Measurements from ENCODE around the gene UBXN4. TPM values are rescaled to one million over a fixed set of nuclear protein-coding genes. Genes with fewer than 3 reads are reported as not detected.

UBXN4 gene
- polyA plus RNA-seq, 1 of the 3 experiments (the other 2 are of a cell fraction), result 32.7 TPM

DNA sequence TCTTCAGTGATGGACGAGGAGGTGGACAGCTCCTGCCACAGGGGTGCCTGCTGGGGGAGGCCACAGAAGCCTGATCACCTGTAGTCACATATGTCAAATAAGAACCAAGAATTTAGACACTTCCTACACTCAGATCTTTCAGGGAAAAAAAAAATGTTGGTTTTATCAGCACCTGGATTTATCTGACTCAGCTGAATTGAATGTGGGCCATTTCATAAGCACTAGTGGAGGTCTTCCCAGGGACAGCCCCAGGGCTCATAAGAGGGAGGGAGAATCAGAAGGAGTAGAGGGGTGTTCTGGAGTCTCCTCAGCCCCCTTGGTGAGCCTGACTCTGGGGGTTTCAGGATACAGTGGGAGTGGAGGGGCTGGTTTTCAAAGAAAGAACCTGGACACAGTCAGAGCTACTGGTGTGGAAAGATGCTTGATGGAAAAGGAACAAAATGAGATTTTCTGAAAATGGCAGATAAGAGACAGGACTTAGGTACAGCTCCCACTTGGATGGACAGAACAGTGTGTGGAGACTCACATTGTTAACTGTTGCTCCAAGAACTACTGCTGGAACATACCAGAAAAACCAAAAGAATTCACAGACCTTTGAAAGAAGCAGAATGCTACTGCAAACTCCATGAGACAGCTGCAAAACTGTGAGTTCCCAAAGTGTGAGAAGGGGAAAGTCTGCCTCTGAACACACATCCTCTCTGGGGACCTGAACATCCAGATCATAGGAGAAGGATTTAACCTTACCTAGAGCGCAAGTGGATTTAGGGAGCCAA, 49.9 kb downstream of the UBXN4 start:
- Histone ChIP-seq H3K27me3 (ENCODE audit: insufficient read depth) (no peaks in the 10 kb centered on the region), H4K20me1 (ENCODE audit: insufficient read depth) (no peaks in the 10 kb centered on the region), H3K4me1 (ENCODE audit: control insufficient read depth in 1 of 2, insufficient read depth in 2 of 2, low read depth in 1 of 2, low read length in 1 of 2) (no peaks in the 10 kb centered on the region), H3K9ac (no peak overlapping the region), H3F3A (replicated peaks; ENCODE audit: insufficient read depth) (peaks cover 5% of the 10 kb centered on the region), H3K4me3 (ENCODE audit: low read depth in 2 of 2, low read length in 1 of 2) (no peak overlapping the region), H2AFZ (ENCODE audit: low read depth) (no peak overlapping the region), H3K4me2 (no peak overlapping the region), H3K79me2 (ENCODE audit: insufficient read depth) (no peaks in the 10 kb centered on the region), H3K9me2 (no peaks in the 10 kb centered on the region), H3K9me3 (no peaks in the 10 kb centered on the region), H3K36me3 (replicated peaks in 1 of 2; ENCODE audit: control insufficient read depth in 1 of 2, insufficient read depth in 2 of 2, low read length in 1 of 2) (peaks cover 3 to 7% of the 10 kb centered on the region in 2 experiments), H3K27ac (ENCODE audit: low read depth in 2 of 2, low read length in 1 of 2) (no peak overlapping the region)
- no peak for DNase-seq
- TF ChIP-seq YY1 (IDR thresholded peaks at IDR 0.05; ENCODE audit: low read depth) (no peak), ELF1 (IDR thresholded peaks at IDR 0.05) (no peak), GABPA (IDR thresholded peaks at IDR 0.05; ENCODE audit: low read depth) (no peak), POLR2AphosphoS5 (IDR thresholded peaks at IDR 0.05; ENCODE audit: low read depth, low read length) (no peak), TAF1 (IDR thresholded peaks at IDR 0.05; ENCODE audit: borderline replicate concordance, low read depth, low read length) (no peak), MEF2A (IDR thresholded peaks at IDR 0.05; ENCODE audit: borderline replicate concordance, low read depth) (no peak), MXI1 (IDR thresholded peaks at IDR 0.05; ENCODE audit: low read depth, low read length) (no peak), FOXM1 (IDR thresholded peaks at IDR 0.05; ENCODE audit: low read depth) (no peak), NRF1 (IDR thresholded peaks at IDR 0.05; ENCODE audit: low read depth, low read length) (no peak), TCF12 (IDR thresholded peaks at IDR 0.05) (no peak), SIN3A (IDR thresholded peaks at IDR 0.05; ENCODE audit: borderline replicate concordance, low read depth, low read length) (no peak), EZH2phosphoT487 (IDR thresholded peaks at IDR 0.05; ENCODE audit: borderline replicate concordance, low read depth) (no peak), CHD2 (IDR thresholded peaks at IDR 0.05; ENCODE audit: low read length, partially characterized antibody) (no peak)
- TF ChIP-seq, protein P1, sequence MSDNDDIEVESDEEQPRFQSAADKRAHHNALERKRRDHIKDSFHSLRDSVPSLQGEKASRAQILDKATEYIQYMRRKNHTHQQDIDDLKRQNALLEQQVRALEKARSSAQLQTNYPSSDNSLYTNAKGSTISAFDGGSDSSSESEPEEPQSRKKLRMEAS (IDR thresholded peaks at IDR 0.05; ENCODE audit: low read depth), result no peak
- TF ChIP-seq, protein P2, sequence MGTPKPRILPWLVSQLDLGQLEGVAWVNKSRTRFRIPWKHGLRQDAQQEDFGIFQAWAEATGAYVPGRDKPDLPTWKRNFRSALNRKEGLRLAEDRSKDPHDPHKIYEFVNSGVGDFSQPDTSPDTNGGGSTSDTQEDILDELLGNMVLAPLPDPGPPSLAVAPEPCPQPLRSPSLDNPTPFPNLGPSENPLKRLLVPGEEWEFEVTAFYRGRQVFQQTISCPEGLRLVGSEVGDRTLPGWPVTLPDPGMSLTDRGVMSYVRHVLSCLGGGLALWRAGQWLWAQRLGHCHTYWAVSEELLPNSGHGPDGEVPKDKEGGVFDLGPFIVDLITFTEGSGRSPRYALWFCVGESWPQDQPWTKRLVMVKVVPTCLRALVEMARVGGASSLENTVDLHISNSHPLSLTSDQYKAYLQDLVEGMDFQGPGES (IDR thresholded peaks at IDR 0.05; ENCODE audit: low read depth, low read length), result no peak
- TF ChIP-seq, protein P3, sequence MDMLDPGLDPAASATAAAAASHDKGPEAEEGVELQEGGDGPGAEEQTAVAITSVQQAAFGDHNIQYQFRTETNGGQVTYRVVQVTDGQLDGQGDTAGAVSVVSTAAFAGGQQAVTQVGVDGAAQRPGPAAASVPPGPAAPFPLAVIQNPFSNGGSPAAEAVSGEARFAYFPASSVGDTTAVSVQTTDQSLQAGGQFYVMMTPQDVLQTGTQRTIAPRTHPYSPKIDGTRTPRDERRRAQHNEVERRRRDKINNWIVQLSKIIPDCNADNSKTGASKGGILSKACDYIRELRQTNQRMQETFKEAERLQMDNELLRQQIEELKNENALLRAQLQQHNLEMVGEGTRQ (IDR thresholded peaks at IDR 0.05; ENCODE audit: borderline replicate concordance, low read depth, low read length), result no peak
- TF ChIP-seq, protein P4, sequence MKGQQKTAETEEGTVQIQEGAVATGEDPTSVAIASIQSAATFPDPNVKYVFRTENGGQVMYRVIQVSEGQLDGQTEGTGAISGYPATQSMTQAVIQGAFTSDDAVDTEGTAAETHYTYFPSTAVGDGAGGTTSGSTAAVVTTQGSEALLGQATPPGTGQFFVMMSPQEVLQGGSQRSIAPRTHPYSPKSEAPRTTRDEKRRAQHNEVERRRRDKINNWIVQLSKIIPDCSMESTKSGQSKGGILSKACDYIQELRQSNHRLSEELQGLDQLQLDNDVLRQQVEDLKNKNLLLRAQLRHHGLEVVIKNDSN (IDR thresholded peaks at IDR 0.05; ENCODE audit: borderline replicate concordance, low read depth), result no peak
- TF ChIP-seq, protein P5, sequence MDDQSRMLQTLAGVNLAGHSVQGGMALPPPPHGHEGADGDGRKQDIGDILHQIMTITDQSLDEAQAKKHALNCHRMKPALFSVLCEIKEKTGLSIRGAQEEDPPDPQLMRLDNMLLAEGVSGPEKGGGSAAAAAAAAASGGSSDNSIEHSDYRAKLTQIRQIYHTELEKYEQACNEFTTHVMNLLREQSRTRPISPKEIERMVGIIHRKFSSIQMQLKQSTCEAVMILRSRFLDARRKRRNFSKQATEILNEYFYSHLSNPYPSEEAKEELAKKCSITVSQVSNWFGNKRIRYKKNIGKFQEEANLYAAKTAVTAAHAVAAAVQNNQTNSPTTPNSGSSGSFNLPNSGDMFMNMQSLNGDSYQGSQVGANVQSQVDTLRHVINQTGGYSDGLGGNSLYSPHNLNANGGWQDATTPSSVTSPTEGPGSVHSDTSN (IDR thresholded peaks at IDR 0.05), result no peak
- WGBS (ENCODE audit: low lambda C conversion rate), result 88% methylated on average over 2 of the region's 2 CpGs
- CTCF ChIA-PET, result interaction anchor here (2.0 kb wide), 1 partner anchor 787 kb away, joined by 10 read pairs; no protein-coding TSS in a partner anchor
- POLR2A ChIA-PET, result no interaction called here
